Fibroblast of gingiva (primary cell): ENCODE data around the gene RAD51B.
A peak's percentile ranks its signal among the peaks of the same experiment; 100 is the strongest.
"Not testable (repeated sequence)": the region's sequence is repeated elsewhere in the genome, so short reads cannot be mapped to it uniquely, and the experiment has no call there.

Experiments used
- DNase-seq: peaks from one replicate; pipeline ENCODE4 v3.0.0-alpha.2; 2011; ENCODE audit warnings: low read depth

Gene RAD51B

GRCh38 chr14:67819563-67820421, at the start of gene RAD51B:
Gene RAD51B (plus strand): TSS chr14:67819779.
- peak; percentile 74 for DNase-seq

- DNase-seq, result no peak
Observed at GRCh38 chr14:67773844-67774377, 45.7 kb upstream of the RAD51B start.

- DNase-seq, result no peak
Observed at GRCh38 chr14:67776653-67777322, 42.8 kb upstream of the RAD51B start.

GRCh38 chr14:67778792-67779191, 40.8 kb upstream of the RAD51B start:
- DNase-seq, result no peak

GRCh38 chr14:67782090-67782489, 37.5 kb upstream of the RAD51B start:
- no peak for DNase-seq

GRCh38 chr14:67784244-67784823, 35.2 kb upstream of the RAD51B start:
- no peak for DNase-seq

GRCh38 chr14:67785270-67786109, 34.1 kb upstream of the RAD51B start:
- DNase-seq, result no peak

- DNase-seq, result no peak
Observed at GRCh38 chr14:67787673-67788072, 31.9 kb upstream of the RAD51B start.

- no peak for DNase-seq
Observed at GRCh38 chr14:67798731-67799130, 20.8 kb upstream of the RAD51B start.

- DNase-seq, result no peak
Observed at GRCh38 chr14:67800743-67801142, 18.8 kb upstream of the RAD51B start.

- no peak for DNase-seq
Observed at GRCh38 chr14:67806246-67806645, 13.3 kb upstream of the RAD51B start.

GRCh38 chr14:67814821-67815220, 4.8 kb upstream of the RAD51B start:
- no peak for DNase-seq

GRCh38 chr14:67815573-67816225, 3.9 kb upstream of the RAD51B start:
- peak; percentile 20 for DNase-seq

- peak; percentile 89 for DNase-seq
Observed at GRCh38 chr14:67816326-67817002, 3.1 kb upstream of the RAD51B start, which contains the start of gene ZFYVE26. Gene ZFYVE26 (minus strand): TSS chr14:67816590. CDS start chr14:67815963, 627 bp downstream.

GRCh38 chr14:67817750-67818438, 1.7 kb upstream of the RAD51B start:
- DNase-seq, result no peak

- not testable (repeated sequence) for DNase-seq
Observed at GRCh38 chr14:67818476-67818875, 1.1 kb upstream of the RAD51B start.

- peak; percentile 33 for DNase-seq
Observed at GRCh38 chr14:67820428-67820971, 921 bp downstream of the RAD51B start.

- DNase-seq, result no peak
Observed at GRCh38 chr14:67821121-67821520, 1.5 kb downstream of the RAD51B start.

- DNase-seq, result no peak
Observed at GRCh38 chr14:67831113-67831512, 11.5 kb downstream of the RAD51B start.

GRCh38 chr14:67833403-67833802, 13.8 kb downstream of the RAD51B start:
- DNase-seq, result no peak
